ENCODE results near the gene TRIM31.
A peak's percentile ranks its signal among the peaks of the same experiment; 100 is the strongest.

The TRIM31 gene

DNA sequence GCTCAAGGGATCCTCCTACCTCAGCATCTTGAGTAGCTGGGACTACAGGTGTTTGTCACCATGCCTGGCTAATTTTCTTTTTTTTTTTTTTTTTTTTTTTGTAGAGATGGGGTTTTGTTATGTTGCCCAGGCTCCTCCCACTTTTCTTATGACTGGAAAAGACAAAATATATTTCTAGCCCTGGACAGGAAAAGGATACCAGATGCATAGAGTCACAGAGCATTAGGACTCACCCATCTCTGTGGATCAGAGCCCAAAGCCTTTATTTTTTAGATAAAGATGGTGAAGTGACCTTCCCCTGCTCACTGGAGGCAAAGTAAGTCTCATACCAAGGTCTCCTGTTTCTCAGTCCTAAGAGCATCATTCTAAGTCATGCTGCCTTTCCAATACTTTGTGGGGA lies 44.7 kb upstream of the TRIM31 start:
- DNase-seq (ENCODE audit: low read depth): no peak
- TF ChIP-seq, protein P1, sequence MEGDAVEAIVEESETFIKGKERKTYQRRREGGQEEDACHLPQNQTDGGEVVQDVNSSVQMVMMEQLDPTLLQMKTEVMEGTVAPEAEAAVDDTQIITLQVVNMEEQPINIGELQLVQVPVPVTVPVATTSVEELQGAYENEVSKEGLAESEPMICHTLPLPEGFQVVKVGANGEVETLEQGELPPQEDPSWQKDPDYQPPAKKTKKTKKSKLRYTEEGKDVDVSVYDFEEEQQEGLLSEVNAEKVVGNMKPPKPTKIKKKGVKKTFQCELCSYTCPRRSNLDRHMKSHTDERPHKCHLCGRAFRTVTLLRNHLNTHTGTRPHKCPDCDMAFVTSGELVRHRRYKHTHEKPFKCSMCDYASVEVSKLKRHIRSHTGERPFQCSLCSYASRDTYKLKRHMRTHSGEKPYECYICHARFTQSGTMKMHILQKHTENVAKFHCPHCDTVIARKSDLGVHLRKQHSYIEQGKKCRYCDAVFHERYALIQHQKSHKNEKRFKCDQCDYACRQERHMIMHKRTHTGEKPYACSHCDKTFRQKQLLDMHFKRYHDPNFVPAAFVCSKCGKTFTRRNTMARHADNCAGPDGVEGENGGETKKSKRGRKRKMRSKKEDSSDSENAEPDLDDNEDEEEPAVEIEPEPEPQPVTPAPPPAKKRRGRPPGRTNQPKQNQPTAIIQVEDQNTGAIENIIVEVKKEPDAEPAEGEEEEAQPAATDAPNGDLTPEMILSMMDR (IDR thresholded peaks at IDR 0.05; ENCODE audit: low read length, missing control alignments): no peak
- no peak overlapping the region for H3K4me3 ChIP-seq (replicated peaks; ENCODE audit: low read depth, low read length)

DNA sequence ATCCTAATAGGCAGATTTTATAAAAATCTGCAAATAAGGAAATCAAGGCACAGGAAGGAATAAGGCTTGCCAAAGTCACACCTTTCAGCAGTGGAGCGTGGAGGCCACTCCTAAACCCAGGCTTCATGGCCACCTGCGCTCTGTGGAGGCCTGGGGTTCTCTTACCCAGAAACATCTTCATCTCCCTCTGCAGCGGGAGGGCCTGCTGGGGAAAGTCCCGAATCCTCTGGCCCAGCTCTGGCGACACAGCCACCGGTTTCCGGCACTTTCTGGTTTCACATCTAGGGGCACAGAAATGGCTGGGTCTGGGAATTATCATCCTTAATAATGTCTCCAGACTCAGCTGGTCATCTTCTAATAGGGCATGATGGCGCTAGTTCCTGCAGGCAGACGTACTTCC lies 43.9 kb upstream of the TRIM31 start:
- DNase-seq (ENCODE audit: low read depth): no peak
- TF ChIP-seq, protein P1 (IDR thresholded peaks at IDR 0.05; ENCODE audit: low read length, missing control alignments): no peak

DNA sequence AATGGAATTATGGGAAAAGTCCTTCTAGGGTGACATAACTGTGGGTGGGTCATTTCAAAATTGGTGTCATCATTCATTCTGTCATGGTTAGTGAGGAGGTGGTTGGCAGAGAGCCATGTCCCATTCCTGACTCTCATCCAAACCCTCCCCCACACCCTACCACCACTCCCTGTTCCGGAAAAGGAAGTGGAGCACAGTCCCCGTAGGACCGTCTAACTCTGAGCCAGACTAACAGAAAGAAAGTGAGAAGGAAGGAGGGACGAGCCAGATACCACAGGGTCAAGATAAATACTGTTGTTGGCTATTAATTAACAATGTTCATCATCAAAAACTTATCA lies 43.3 kb upstream of the TRIM31 start:
- H3K4me3 ChIP-seq (replicated peaks; ENCODE audit: low read depth, low read length): no peak overlapping the region
- peak; percentile 79 for DNase-seq (ENCODE audit: low read depth)
- TF ChIP-seq, protein P1 (IDR thresholded peaks at IDR 0.05; ENCODE audit: low read length, missing control alignments): no peak

More for the DNA sequence above, 43.9 kb upstream of the TRIM31 start:
- H3K4me3 ChIP-seq (replicated peaks; ENCODE audit: low read depth, low read length): no peak overlapping the region

- TF ChIP-seq, protein P1 (IDR thresholded peaks at IDR 0.05; ENCODE audit: low read length, missing control alignments): no peak
- no peak overlapping the region for H3K4me3 ChIP-seq (replicated peaks; ENCODE audit: low read depth, low read length)
- DNase-seq (ENCODE audit: low read depth): no peak
Measured at GRCh38 chr6:30155520-30156261, 42.8 kb upstream of the TRIM31 start.

DNA sequence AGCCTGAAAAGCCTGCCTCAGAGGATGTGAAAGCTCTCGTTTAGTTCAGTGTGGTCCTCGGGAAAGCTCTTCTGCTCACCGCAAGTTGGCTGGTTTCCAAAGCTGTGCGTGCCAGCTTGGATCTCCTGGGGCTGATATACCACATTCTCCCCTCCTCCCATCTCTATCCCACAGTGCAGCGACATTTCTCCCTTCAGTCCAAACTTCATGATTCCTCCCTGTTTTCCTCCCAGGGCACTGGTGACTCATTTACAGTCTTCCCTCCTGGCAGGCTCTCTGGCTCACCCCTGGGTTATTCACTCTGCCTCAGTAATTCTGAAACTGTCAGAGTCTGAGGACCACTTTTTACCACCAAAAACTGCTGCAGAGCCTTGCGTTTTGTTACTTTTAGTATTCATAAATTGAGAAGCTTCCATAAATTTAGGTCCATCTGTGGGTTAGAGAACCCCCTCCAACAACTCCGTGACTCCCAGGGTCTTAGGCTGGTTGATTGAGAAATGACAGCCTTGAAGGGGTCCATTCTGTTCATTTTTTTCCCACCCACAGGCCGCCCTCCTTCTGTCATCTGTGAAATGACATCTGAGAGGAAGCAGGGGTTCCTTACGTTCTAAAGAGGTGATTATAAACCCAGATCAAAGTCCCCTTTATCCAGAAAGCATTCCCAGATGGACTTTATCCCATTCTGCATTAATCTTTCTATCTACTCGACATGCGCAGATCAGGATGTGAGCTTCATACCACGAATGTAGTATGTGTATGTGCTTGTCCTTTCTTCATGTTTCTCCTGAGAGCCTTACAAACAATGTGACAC lies 42.0 kb upstream of the TRIM31 start:
- peak; percentile 75 for DNase-seq (ENCODE audit: low read depth)
- H3K4me3 ChIP-seq (replicated peaks; ENCODE audit: low read depth, low read length): no peak overlapping the region
- TF ChIP-seq, protein P1 (IDR thresholded peaks at IDR 0.05; ENCODE audit: low read length, missing control alignments): no peak

DNA sequence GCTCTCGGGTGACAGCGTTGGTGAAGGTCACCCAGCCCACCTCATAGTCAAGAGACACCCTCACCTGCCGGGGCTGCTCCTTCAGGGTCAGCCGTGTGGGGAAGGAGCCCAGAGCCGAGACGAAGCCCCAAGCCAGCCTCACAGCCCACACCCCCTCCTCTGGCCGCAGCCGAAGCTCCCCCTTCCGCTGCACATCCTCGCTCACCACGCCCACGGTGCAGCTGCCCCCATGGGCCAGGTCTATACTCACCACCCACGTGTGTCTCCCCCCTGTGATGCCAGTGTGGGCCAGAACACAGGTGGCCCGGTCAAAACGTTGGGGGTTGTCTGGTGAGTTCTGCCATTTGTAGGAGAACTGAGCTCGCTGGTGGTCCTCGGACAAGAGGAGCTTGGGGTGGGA lies 41.2 kb upstream of the TRIM31 start:
- H3K4me3 ChIP-seq (replicated peaks; ENCODE audit: low read depth, low read length): no peak overlapping the region
- TF ChIP-seq, protein P1 (IDR thresholded peaks at IDR 0.05; ENCODE audit: low read length, missing control alignments): no peak
- no peak for DNase-seq (ENCODE audit: low read depth)

Data from fibroblast of pulmonary artery (primary cell).